Esophagus squamous epithelium (tissue), 4 donors: ENCODE data around the gene FAM32A.

Experiments used
- POLR2A ChIP-seq, 4 donors: fragments of 450-650 bp; IDR thresholded peaks; one replicate each; pipeline ENCODE4 v1.6.1; 2017; ENCODE audit warnings: antibody characterized with exemption in 4 of 4, mild to moderate bottlenecking in 4 of 4, moderate library complexity in 3 of 4
- TF ChIP-seq, protein P1 (sequence below), 6 experiments: fragments of 450-650 bp in 4 of 6; fragments of 200-600 bp in 2 of 6; sonication (generic) in 2 of 6; IDR thresholded peaks; one replicate each; pipeline ENCODE4 v1.5.1; 2016 to 2019; ENCODE audit warnings: antibody characterized with exemption in 6 of 6, mild to moderate bottlenecking in 4 of 6, moderate library complexity in 4 of 6

- TF ChIP-seq, protein P1, sequence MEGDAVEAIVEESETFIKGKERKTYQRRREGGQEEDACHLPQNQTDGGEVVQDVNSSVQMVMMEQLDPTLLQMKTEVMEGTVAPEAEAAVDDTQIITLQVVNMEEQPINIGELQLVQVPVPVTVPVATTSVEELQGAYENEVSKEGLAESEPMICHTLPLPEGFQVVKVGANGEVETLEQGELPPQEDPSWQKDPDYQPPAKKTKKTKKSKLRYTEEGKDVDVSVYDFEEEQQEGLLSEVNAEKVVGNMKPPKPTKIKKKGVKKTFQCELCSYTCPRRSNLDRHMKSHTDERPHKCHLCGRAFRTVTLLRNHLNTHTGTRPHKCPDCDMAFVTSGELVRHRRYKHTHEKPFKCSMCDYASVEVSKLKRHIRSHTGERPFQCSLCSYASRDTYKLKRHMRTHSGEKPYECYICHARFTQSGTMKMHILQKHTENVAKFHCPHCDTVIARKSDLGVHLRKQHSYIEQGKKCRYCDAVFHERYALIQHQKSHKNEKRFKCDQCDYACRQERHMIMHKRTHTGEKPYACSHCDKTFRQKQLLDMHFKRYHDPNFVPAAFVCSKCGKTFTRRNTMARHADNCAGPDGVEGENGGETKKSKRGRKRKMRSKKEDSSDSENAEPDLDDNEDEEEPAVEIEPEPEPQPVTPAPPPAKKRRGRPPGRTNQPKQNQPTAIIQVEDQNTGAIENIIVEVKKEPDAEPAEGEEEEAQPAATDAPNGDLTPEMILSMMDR (IDR thresholded peaks at IDR 0.05), result no peak
- no peak for TF ChIP-seq POLR2A (IDR thresholded peaks at IDR 0.05)
These were observed 9.3 kb upstream of the FAM32A start for GRCh38 chr19:16175954-16176353.
